CD4-positive, alpha-beta T cell (primary cell): ENCODE results near the gene TPMT. TPM values are rescaled to one million over a fixed set of nuclear protein-coding genes. Genes with fewer than 3 reads are reported as not detected.

Experiments
- ATAC-seq: fragments of 200-7000 bp; cut with Tn5 transposase; one replicate; pipeline ENCODE4 v1.10.0; 2022; ENCODE audit warnings: mild to moderate bottlenecking; ENCODE audit not compliant: poor library complexity
- CTCF ChIA-PET: fragments of 350-600 bp; sonication (Branson Sonifier 250); formaldehyde crosslinking; loops from one replicate; lab custom pipeline; 2021; ENCODE audit warnings: antibody characterized with exemption, inconsistent platforms; lab: Charles Lee
- POLR2A ChIA-PET: fragments of 350-600 bp; sonication (Branson Sonifier 250); formaldehyde crosslinking; loops from one replicate; lab custom pipeline; 2021; ENCODE audit warnings: antibody characterized with exemption, inconsistent platforms; lab: Charles Lee
- DNase-seq, 14 experiments: peaks; one replicate each; pipeline ENCODE4 v3.0.0-alpha.2; 2013 to 2020; ENCODE audit warnings: mixed read lengths in 2 of 14
- H3K27ac ChIP-seq, 2 donors: one replicate each; pipeline versions ENCODE4 v1.5.1 to v1.7.0; 2013; ENCODE audit warnings: low read length in 2 of 2, low read depth in 1 of 2, mild to moderate bottlenecking in 1 of 2
- H3K27me3 ChIP-seq, 2 experiments: 1 replicate in 1 of 2; 2 replicates in 1 of 2; pipeline versions ENCODE4 v1.6.1 to v1.7.0; 2013; ENCODE audit warnings: low read length in 2 of 2, control low read depth in 1 of 2, mild to moderate bottlenecking in 1 of 2, moderate library complexity in 1 of 2; ENCODE audit not compliant: insufficient read depth in 2 of 2, control insufficient read depth in 1 of 2
- H3K36me3 ChIP-seq: one replicate; pipeline ENCODE4 v1.6.1; 2013; ENCODE audit warnings: low read length, control low read depth; ENCODE audit not compliant: insufficient read depth
- H3K4me1 ChIP-seq: one replicate; pipeline ENCODE4 v1.6.1; 2013; ENCODE audit warnings: low read length, control low read depth; ENCODE audit not compliant: insufficient read depth
- H3K4me3 ChIP-seq: one replicate; pipeline ENCODE4 v1.5.1; 2013; ENCODE audit warnings: mild to moderate bottlenecking, low read length, moderate library complexity
- H3K9me3 ChIP-seq, 2 experiments: 1 replicate in 1 of 2; 2 replicates in 1 of 2; pipeline versions ENCODE4 v1.6.1 to v1.7.0; 2013; ENCODE audit warnings: low read length in 2 of 2, mild to moderate bottlenecking in 2 of 2, control low read depth in 1 of 2, moderate library complexity in 1 of 2; ENCODE audit not compliant: control insufficient read depth in 1 of 2, insufficient read depth in 1 of 2
- H3K27ac Mint-ChIP-seq: one replicate; pipeline ENCODE4 v1.8.0; 2020; ENCODE audit warnings: mixed read lengths
- H3K27me3 Mint-ChIP-seq: one replicate; pipeline ENCODE4 v1.8.0; 2021; ENCODE audit warnings: mixed read lengths
- H3K36me3 Mint-ChIP-seq: one replicate; pipeline ENCODE4 v1.8.0; 2021; ENCODE audit warnings: low read depth, mixed read lengths
- H3K4me1 Mint-ChIP-seq: one replicate; pipeline ENCODE4 v1.8.0; 2021; ENCODE audit warnings: low read depth, mixed read lengths
- H3K4me3 Mint-ChIP-seq: one replicate; pipeline ENCODE4 v1.8.0; 2020; ENCODE audit warnings: mild to moderate bottlenecking, mixed read lengths
- H3K9me3 Mint-ChIP-seq: one replicate; pipeline ENCODE4 v1.8.0; 2020; ENCODE audit warnings: mixed read lengths
- CTCF ChIP-seq: fragments of 200-600 bp; IDR thresholded peaks from one replicate; pipeline ENCODE4 v1.8.0; 2022; ENCODE audit warnings: antibody characterized with exemption, mild to moderate bottlenecking
- intact Hi-C, 2 experiments: fragments of 100-400 bp; cut with DNase I in 1 of 2; cut with micrococcal nuclease in 1 of 2; formaldehyde crosslinking; loops; one replicate each; pipeline versions ENCODE4 v1.15.1 to v1.9.0; 2023 to 2025; cut with DNase I, micrococcal nuclease
- total RNA-seq, 174 experiments: library from RNA in 2 of 174; stranded (reverse) in 2 of 174; gene quantifications; one replicate each; pipeline ENCODE4 v1.2.3 and lab custom pipeline; 2021 to 2026

Gene TPMT
- total RNA-seq, 2 experiments from 2014 or later = 3.2 to 3.3 TPM

- ChIA-PET POLR2A (interaction anchor here (1.3 kb wide), 1 partner anchor 10 kb away, joined by 5 read pairs; no protein-coding TSS in a partner anchor), CTCF (no interaction called here)
- Histone ChIP-seq H3K9me3 (peaks cover 0 to 3% of the 10 kb centered on the region in 2 experiments), H3K4me1 (no peaks in the 10 kb centered on the region), H3K27me3 (no peaks in the 10 kb centered on the region), H3K36me3 (peaks cover 43% of the 10 kb centered on the region), H3K27ac (no peak overlapping the region), H3K4me3 (no peak overlapping the region)
- no peak overlapping the region for H3K27ac Mint-ChIP-seq
- peaks cover 3% of the 10 kb centered on the region for H3K9me3 Mint-ChIP-seq
- DNase-seq = no peak
- H3K4me1 Mint-ChIP-seq = no peaks in the 10 kb centered on the region
- no peaks in the 10 kb centered on the region for H3K27me3 Mint-ChIP-seq
- no peak overlapping the region for H3K4me3 Mint-ChIP-seq
- intact Hi-C loops = no loop called here
- TF ChIP-seq CTCF = no peak
- H3K36me3 Mint-ChIP-seq = peaks cover 79% of the 10 kb centered on the region
- ATAC-seq = no peak
Measured at GRCh38 chr6:18166312-18167036, 11.6 kb upstream of the TPMT start.

- no peak for ATAC-seq
Measured at GRCh38 chr6:18165751-18166150, 10.9 kb upstream of the TPMT start.

GRCh38 chr6:18162401-18162800 lies 7.5 kb upstream of the TPMT start:
- H3K4me3 ChIP-seq = no peak overlapping the region
- H3K27me3 ChIP-seq = no peaks in the 10 kb centered on the region
- no peak overlapping the region for H3K27ac ChIP-seq
- no peaks in the 10 kb centered on the region for H3K9me3 Mint-ChIP-seq
- H3K36me3 ChIP-seq = peaks cover 37% of the 10 kb centered on the region
- DNase-seq (no peak), ATAC-seq (no peak)
- H3K4me1 Mint-ChIP-seq = no peaks in the 10 kb centered on the region
- no peak for TF ChIP-seq CTCF
- ChIA-PET CTCF (interaction anchor here (1.2 kb wide), 1 partner anchor 96 kb away, joined by 5 read pairs; no protein-coding TSS in a partner anchor), POLR2A (no interaction called here)
- no peaks in the 10 kb centered on the region for H3K9me3 ChIP-seq
- H3K27ac Mint-ChIP-seq = no peak overlapping the region
- H3K36me3 Mint-ChIP-seq = peaks cover 61% of the 10 kb centered on the region
- H3K4me3 Mint-ChIP-seq = no peak overlapping the region
- intact Hi-C loops = no loop called here
- H3K27me3 Mint-ChIP-seq = no peaks in the 10 kb centered on the region
- no peaks in the 10 kb centered on the region for H3K4me1 ChIP-seq

More at GRCh38 chr6:18165751-18166150, 10.9 kb upstream of the TPMT start:
- DNase-seq = no peak
- H3K27ac ChIP-seq = no peak overlapping the region
- H3K4me3 ChIP-seq = no peak overlapping the region
- Mint-ChIP-seq H3K9me3 (peaks cover 3% of the 10 kb centered on the region), H3K36me3 (peaks cover 79% of the 10 kb centered on the region), H3K4me3 (no peak overlapping the region), H3K27ac (no peak overlapping the region), H3K27me3 (no peaks in the 10 kb centered on the region), H3K4me1 (no peaks in the 10 kb centered on the region)
- CTCF ChIA-PET = no interaction called here
- peaks cover 0 to 3% of the 10 kb centered on the region in 2 experiments for H3K9me3 ChIP-seq
- no peaks in the 10 kb centered on the region for H3K4me1 ChIP-seq
- intact Hi-C loops = no loop called here
- POLR2A ChIA-PET = interaction anchor here (1.3 kb wide), 1 partner anchor 10 kb away, joined by 5 read pairs; no protein-coding TSS in a partner anchor
- H3K36me3 ChIP-seq = peaks cover 45% of the 10 kb centered on the region
- TF ChIP-seq CTCF = no peak
- H3K27me3 ChIP-seq = no peaks in the 10 kb centered on the region
